BE2C (cell line): Measurements from ENCODE around the gene RAB11FIP5.

Source experiments
- DNase-seq: peaks from one replicate; pipeline ENCODE4 v3.0.0-alpha.2; 2020
- H3K27me3 ChIP-seq: fragments of 250-450 bp; sonication (Bioruptor Pico); 2 replicates; pipeline ENCODE4 v1.5.1; 2020; ENCODE audit warnings: mild to moderate bottlenecking
- H3K36me3 ChIP-seq: fragments of 250-450 bp; sonication (Bioruptor Pico); 2 replicates; pipeline ENCODE4 v1.5.1; 2020; ENCODE audit warnings: mild to moderate bottlenecking
- H3K4me1 ChIP-seq: fragments of 250-450 bp; sonication (Bioruptor Pico); 2 replicates; pipeline ENCODE4 v1.5.1; 2020
- H3K4me3 ChIP-seq: 2 replicates; pipeline ENCODE4 v1.5.1; 2011; ENCODE audit warnings: low read depth, low read length
- H3K9me3 ChIP-seq: fragments of 250-450 bp; sonication (Bioruptor Pico); 2 replicates; pipeline ENCODE4 v1.5.1; 2020
- CTCF ChIP-seq: IDR thresholded peaks from 2 replicates; pipeline ENCODE4 v1.5.1; 2012; ENCODE audit warnings: mild to moderate bottlenecking, low read depth, low read length

The RAB11FIP5 gene

GRCh38 chr2:73071360-73072128 is 41.2 kb downstream of the RAB11FIP5 start, which contains the start of gene SFXN5:
TSS of gene SFXN5 (minus strand) at chr2:73071712. CDS start at chr2:73071705, 7 bp downstream.
- Histone ChIP-seq H3K36me3 (no peaks in the 10 kb centered on the region), H3K4me3 (peak within 1 kb of the TSS; percentile 60), H3K27me3 (no peaks in the 10 kb centered on the region), H3K9me3 (no peaks in the 10 kb centered on the region), H3K4me1 (no peaks in the 10 kb centered on the region)
- TF ChIP-seq CTCF = no peak; the same call in 1 of the 2 replicates
- DNase-seq = peak; percentile 91

GRCh38 chr2:73070643-73071359 is 41.9 kb downstream of the RAB11FIP5 start:
- Histone ChIP-seq H3K36me3 (no peaks in the 10 kb centered on the region), H3K27me3 (no peaks in the 10 kb centered on the region), H3K9me3 (no peaks in the 10 kb centered on the region), H3K4me1 (no peaks in the 10 kb centered on the region), H3K4me3 (peak overlapping the region; percentile 60)
- DNase-seq = peak; percentile 47
- no peak for TF ChIP-seq CTCF

GRCh38 chr2:73069855-73070642 is 42.7 kb downstream of the RAB11FIP5 start:
- H3K36me3 ChIP-seq = no peaks in the 10 kb centered on the region
- no peaks in the 10 kb centered on the region for H3K27me3 ChIP-seq
- no peak for TF ChIP-seq CTCF
- no peak for DNase-seq
- no peaks in the 10 kb centered on the region for H3K4me1 ChIP-seq
- peak overlapping the region; percentile 60 for H3K4me3 ChIP-seq
- no peaks in the 10 kb centered on the region for H3K9me3 ChIP-seq

GRCh38 chr2:73069041-73069854 is 43.5 kb downstream of the RAB11FIP5 start:
- no peak for DNase-seq
- no peaks in the 10 kb centered on the region for H3K36me3 ChIP-seq
- H3K4me3 ChIP-seq = peak overlapping the region; percentile 60
- TF ChIP-seq CTCF = no peak
- H3K9me3 ChIP-seq = no peaks in the 10 kb centered on the region
- H3K27me3 ChIP-seq = no peaks in the 10 kb centered on the region
- H3K4me1 ChIP-seq = no peaks in the 10 kb centered on the region

GRCh38 chr2:73068147-73068546 is 44.6 kb downstream of the RAB11FIP5 start:
- no peaks in the 10 kb centered on the region for H3K4me1 ChIP-seq
- DNase-seq = no peak
- H3K9me3 ChIP-seq = no peaks in the 10 kb centered on the region
- H3K27me3 ChIP-seq = no peaks in the 10 kb centered on the region
- TF ChIP-seq CTCF = no peak
- H3K36me3 ChIP-seq = no peaks in the 10 kb centered on the region
- H3K4me3 ChIP-seq = no peak overlapping the region
